Activated T-cell treated with anti-CD3 and anti-CD28 coated beads, Interleukin-2, amount 50 U/mL, for 4 hours (primary cell): ENCODE data around the gene SUMF1. TPM values are rescaled to one million over a fixed set of nuclear protein-coding genes. Genes with fewer than 3 reads are reported as not detected.

Source experiments
- ATAC-seq, 2 donors: fragments of 200-7000 bp; cut with Tn5 transposase; one replicate each; pipeline ENCODE4 v1.10.0; 2021
- DNase-seq: peaks from one replicate; pipeline ENCODE4 v3.0.0-alpha.2; 2020
- H3K27me3 Mint-ChIP-seq: one replicate; pipeline ENCODE4 v1.8.0; 2021; ENCODE audit warnings: low read depth, mixed read lengths
- H3K36me3 Mint-ChIP-seq: one replicate; pipeline ENCODE4 v1.8.0; 2022; ENCODE audit warnings: mixed read lengths; ENCODE audit not compliant: insufficient read depth
- H3K4me1 Mint-ChIP-seq: one replicate; pipeline ENCODE4 v1.8.0; 2021; ENCODE audit warnings: low read depth, mixed read lengths
- H3K4me3 Mint-ChIP-seq: one replicate; pipeline ENCODE4 v1.8.0; 2021; ENCODE audit warnings: mild to moderate bottlenecking, moderate library complexity, mixed read lengths
- H3K9me3 Mint-ChIP-seq: one replicate; pipeline ENCODE4 v1.8.0; 2021; ENCODE audit warnings: mixed read lengths
- total RNA-seq, 3 donors: library from RNA; stranded (reverse); gene quantifications; one replicate each; pipeline ENCODE4 v1.2.1, GENCODE V29; 2021

Gene SUMF1
- total RNA-seq, 3 donors from 2014 or later, result 7.5 to 10.4 (median 9.4) TPM

DNA sequence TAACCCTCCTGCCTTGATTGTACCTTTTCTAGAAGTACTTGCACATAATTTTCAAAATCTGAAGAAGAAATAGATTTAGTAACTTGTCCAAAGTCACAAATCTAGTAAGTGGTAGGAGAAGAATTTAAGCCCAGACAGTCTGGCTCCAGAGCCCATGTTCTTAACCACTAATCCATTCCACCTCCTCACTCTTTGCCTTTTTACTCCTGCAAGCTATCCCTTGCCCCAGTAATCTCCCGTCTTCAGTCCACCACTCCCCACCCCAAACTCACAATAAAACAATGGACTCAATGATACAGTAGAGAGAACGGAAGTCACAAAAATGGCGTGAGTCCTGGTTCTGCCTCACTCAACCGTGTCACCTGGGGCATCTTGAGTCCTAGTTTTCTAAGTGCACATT lies 115.2 kb downstream of the SUMF1 start:
- no peaks in the 10 kb centered on the region for H3K9me3 Mint-ChIP-seq
- no peaks in the 10 kb centered on the region for H3K36me3 Mint-ChIP-seq
- ATAC-seq (peak in 1 of 2 donors; percentile 2), DNase-seq (no peak)
- H3K27me3 Mint-ChIP-seq, result no peaks in the 10 kb centered on the region
- peak overlapping the region; percentile 72 for H3K4me3 Mint-ChIP-seq
- H3K4me1 Mint-ChIP-seq, result peaks cover 25% of the 10 kb centered on the region

DNA sequence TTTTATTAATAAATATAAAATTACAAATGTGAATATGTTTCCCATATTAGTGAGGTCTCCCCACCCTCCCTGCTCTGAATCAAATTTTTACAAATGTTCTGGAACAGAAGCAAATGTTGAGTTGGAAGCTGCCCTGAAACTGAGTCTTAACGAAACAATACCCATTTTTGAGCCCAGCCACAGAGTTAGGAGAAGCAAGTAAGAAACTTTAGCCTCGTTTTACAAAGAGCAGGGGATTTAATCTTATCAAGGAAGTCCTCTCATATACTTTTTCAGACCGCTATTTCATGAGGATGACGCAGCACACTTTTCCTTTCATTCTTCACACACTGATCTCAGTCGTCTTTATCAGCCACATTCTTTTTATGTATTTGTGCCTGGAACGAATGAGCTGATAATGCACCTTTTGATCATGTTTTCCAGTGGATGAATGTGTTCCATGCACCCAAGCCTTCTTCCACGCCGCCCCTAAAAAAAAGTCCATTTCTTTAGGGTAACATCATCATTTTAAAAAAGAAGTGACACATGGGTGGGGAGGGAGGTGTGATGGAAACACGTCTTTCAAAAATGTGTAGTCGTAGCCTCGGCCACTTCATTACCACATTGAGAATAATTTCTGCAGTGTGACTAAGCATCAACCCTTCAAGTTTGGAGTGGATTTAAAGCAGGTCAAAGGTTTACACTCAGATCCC lies 115.8 kb downstream of the SUMF1 start:
- ATAC-seq (peak; percentile 90 to 92), DNase-seq (peak; percentile 9)
- Mint-ChIP-seq H3K27me3 (no peaks in the 10 kb centered on the region), H3K4me3 (peak overlapping the region; percentile 72), H3K36me3 (no peaks in the 10 kb centered on the region), H3K9me3 (no peaks in the 10 kb centered on the region), H3K4me1 (peaks cover 25% of the 10 kb centered on the region)

- Mint-ChIP-seq H3K36me3 (no peaks in the 10 kb centered on the region), H3K4me1 (peaks cover 25% of the 10 kb centered on the region)
These were observed 116.3 kb downstream of the SUMF1 start for GRCh38 chr3:4350789-4351163.

GRCh38 chr3:4343258-4343657 lies 123.8 kb downstream of the SUMF1 start:
- H3K9me3 Mint-ChIP-seq, result no peaks in the 10 kb centered on the region
- H3K27me3 Mint-ChIP-seq, result no peaks in the 10 kb centered on the region
- H3K4me3 Mint-ChIP-seq, result no peak overlapping the region
- H3K36me3 Mint-ChIP-seq, result peaks cover 11% of the 10 kb centered on the region
- ATAC-seq, result no peak
- H3K4me1 Mint-ChIP-seq, result no peaks in the 10 kb centered on the region
- DNase-seq, result no peak

More at GRCh38 chr3:4350789-4351163, 116.3 kb downstream of the SUMF1 start:
- ATAC-seq, result peak; percentile 38 to 44
- H3K4me3 Mint-ChIP-seq, result peak overlapping the region; percentile 62
- DNase-seq, result peak; percentile 34
- no peaks in the 10 kb centered on the region for H3K27me3 Mint-ChIP-seq
- no peaks in the 10 kb centered on the region for H3K9me3 Mint-ChIP-seq

DNA sequence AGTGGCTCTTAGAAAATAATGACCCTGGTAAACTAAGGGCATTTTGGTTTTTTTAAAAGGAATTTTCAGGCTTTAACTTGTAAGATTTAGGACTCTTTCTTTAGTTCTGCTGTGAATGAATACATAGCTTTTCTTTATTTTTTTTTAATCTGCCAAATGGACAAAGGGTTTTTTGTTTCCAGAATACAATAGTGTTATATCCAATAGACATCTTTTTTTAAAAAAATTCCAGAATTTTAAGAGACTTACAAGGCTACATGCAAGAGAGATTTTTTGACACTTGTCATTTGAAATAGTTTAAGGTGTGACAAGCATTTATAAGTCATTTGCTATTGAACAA lies 125.8 kb downstream of the SUMF1 start:
- H3K27me3 Mint-ChIP-seq, result no peaks in the 10 kb centered on the region
- H3K36me3 Mint-ChIP-seq, result peaks cover 12% of the 10 kb centered on the region
- no peaks in the 10 kb centered on the region for H3K9me3 Mint-ChIP-seq
- ATAC-seq, result no peak
- H3K4me1 Mint-ChIP-seq, result no peaks in the 10 kb centered on the region
- no peak overlapping the region for H3K4me3 Mint-ChIP-seq
- DNase-seq, result no peak

DNA sequence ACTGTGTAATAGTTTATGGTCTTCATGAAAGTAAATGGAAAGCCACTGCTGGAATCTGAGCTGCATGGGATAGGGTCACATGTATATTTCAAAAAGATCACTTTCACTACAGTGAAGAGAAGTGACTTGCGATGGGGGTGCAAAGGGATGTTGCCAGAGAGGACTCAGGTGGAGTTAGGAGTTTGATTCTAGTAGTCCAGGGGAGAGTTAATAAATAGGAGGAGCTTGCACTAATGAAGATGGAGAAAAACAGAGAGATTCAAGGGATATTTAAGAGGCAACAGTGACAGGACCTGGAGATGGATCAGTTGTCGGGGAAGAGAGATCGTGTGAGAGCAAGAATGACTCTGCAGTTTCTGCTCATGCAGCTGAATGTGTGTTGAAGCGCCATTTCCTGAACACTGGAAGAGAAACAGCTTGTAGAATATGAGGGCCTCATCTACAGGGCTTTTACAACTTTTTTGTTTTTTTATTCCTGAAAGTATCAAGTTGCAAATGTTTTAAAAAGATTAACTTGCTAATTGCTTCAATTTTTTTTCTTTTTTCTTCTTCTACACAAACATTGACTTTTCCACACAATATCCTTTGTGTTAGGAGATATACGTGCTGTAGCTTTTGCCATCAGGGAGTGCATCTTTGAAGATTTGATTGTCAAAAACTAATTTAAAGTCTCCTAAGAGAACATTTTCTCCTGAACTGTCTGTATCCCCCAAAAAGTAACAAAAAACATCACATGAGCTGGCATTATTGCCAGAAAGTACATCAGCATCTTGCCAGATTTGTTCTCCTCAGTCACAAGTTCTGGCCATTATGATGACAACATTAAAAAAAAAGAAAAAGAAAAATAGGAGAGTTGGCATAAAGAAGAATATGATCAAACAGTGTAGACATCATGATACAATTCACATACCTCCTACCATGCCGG lies 126.4 kb downstream of the SUMF1 start:
- Mint-ChIP-seq H3K4me1 (no peaks in the 10 kb centered on the region), H3K9me3 (no peaks in the 10 kb centered on the region), H3K27me3 (no peaks in the 10 kb centered on the region), H3K36me3 (peaks cover 12% of the 10 kb centered on the region), H3K4me3 (no peak overlapping the region)
- ATAC-seq (no peak), DNase-seq (no peak)

- Mint-ChIP-seq H3K27me3 (no peaks in the 10 kb centered on the region), H3K9me3 (no peaks in the 10 kb centered on the region), H3K4me3 (no peak overlapping the region), H3K36me3 (peaks cover 12% of the 10 kb centered on the region), H3K4me1 (no peaks in the 10 kb centered on the region)
- no peak for ATAC-seq
- no peak for DNase-seq
These were observed 127.0 kb downstream of the SUMF1 start for GRCh38 chr3:4340077-4340410.

DNA sequence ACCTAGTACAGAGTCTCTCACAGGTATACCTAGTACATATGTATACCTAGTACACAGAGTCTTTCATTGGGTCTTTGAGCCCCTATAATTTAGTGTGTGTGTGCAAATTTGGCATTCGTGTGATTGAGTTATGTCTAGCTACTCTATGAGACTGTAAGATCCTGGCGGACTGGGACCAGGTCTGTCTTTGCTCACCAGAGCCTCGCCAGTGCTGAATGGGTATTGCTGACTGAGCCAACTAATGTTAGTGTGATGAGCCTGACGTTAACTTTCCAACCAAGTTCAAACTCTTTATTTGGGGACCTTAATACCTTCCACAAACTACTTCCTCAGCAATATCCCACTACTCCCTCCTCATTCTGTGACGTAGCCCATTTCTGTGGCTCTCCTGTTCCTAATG lies 128.3 kb downstream of the SUMF1 start:
- Mint-ChIP-seq H3K9me3 (no peaks in the 10 kb centered on the region), H3K27me3 (no peaks in the 10 kb centered on the region), H3K4me3 (no peak overlapping the region), H3K4me1 (no peaks in the 10 kb centered on the region), H3K36me3 (peaks cover 8% of the 10 kb centered on the region)
- ATAC-seq (no peak), DNase-seq (no peak)

DNA sequence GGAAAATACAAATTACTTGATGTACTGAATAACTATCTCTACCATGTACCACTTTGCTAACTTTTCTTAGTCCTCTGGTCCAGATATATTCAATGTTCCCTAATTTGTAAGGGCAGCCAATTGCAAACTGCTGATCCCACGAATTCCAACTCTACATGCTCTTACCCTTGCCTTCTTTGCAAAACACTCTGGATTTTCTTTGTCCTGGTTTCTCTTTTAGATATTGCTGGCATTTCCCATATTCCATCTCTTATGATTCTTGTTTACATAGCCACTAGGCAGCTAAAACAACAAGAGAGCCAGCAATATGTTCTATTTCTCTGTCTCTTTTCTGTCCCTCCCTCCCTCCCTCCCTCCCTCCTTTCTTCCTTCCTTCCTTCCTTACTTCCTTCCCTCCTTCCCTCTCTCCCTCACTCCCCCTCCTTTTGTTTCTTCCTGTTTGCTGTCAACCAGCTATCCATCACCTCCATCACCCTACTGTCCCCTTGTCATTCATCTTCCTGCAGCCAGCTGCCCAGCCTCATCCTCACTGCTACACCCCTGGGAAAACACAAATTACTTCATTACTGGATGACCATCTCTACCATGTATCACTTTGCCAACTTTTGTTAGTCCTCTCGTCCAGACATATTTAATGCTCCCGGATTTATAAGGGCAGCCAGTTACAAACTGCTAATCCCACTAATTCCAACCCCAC lies 130.1 kb downstream of the SUMF1 start:
- no peak for ATAC-seq
- Mint-ChIP-seq H3K9me3 (no peaks in the 10 kb centered on the region), H3K27me3 (no peaks in the 10 kb centered on the region), H3K4me3 (no peak overlapping the region), H3K36me3 (peaks cover 8% of the 10 kb centered on the region), H3K4me1 (no peaks in the 10 kb centered on the region)
- no peak for DNase-seq

- no peaks in the 10 kb centered on the region for H3K9me3 Mint-ChIP-seq
- no peaks in the 10 kb centered on the region for H3K27me3 Mint-ChIP-seq
- no peak overlapping the region for H3K4me3 Mint-ChIP-seq
- peaks cover 8% of the 10 kb centered on the region for H3K36me3 Mint-ChIP-seq
- DNase-seq (no peak), ATAC-seq (no peak)
- no peaks in the 10 kb centered on the region for H3K4me1 Mint-ChIP-seq
These were observed 131.1 kb downstream of the SUMF1 start for GRCh38 chr3:4335840-4336562.

GRCh38 chr3:4334548-4334947 lies 132.5 kb downstream of the SUMF1 start:
- ATAC-seq (no peak), DNase-seq (no peak)
- Mint-ChIP-seq H3K4me3 (no peak overlapping the region), H3K4me1 (no peaks in the 10 kb centered on the region), H3K9me3 (peaks cover 8% of the 10 kb centered on the region), H3K27me3 (no peaks in the 10 kb centered on the region), H3K36me3 (peaks cover 9% of the 10 kb centered on the region)

DNA sequence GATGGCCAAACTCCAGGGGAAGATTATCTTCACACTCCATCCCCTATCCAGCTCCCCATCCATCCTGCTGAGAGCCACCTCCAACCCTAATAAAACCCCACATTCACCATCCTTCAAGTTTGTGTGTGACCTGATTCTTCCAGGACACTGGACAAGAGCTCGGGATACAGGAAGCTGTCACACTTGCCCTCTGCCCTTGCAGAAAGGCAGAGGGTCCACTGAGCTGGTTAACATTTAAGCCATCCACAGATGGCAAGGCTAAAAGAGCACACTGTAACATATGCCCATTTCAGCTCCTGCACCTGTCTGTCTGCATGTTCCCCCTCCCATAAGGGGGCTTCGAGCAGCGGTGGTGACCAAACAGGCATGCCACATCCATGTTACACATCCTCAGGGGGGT lies 134.1 kb downstream of the SUMF1 start:
- ATAC-seq (no peak), DNase-seq (no peak)
- H3K4me1 Mint-ChIP-seq, result no peaks in the 10 kb centered on the region
- H3K36me3 Mint-ChIP-seq, result peaks cover 11% of the 10 kb centered on the region
- no peaks in the 10 kb centered on the region for H3K27me3 Mint-ChIP-seq
- no peak overlapping the region for H3K4me3 Mint-ChIP-seq
- peaks cover 13% of the 10 kb centered on the region for H3K9me3 Mint-ChIP-seq

GRCh38 chr3:4332574-4332973 lies 134.5 kb downstream of the SUMF1 start:
- DNase-seq (no peak), ATAC-seq (no peak)
- H3K4me3 Mint-ChIP-seq, result no peak overlapping the region
- peaks cover 13% of the 10 kb centered on the region for H3K9me3 Mint-ChIP-seq
- H3K36me3 Mint-ChIP-seq, result peaks cover 11% of the 10 kb centered on the region
- H3K4me1 Mint-ChIP-seq, result no peaks in the 10 kb centered on the region
- H3K27me3 Mint-ChIP-seq, result no peaks in the 10 kb centered on the region

- H3K36me3 Mint-ChIP-seq, result peaks cover 11% of the 10 kb centered on the region
- no peaks in the 10 kb centered on the region for H3K4me1 Mint-ChIP-seq
- H3K27me3 Mint-ChIP-seq, result no peaks in the 10 kb centered on the region
- peaks cover 16% of the 10 kb centered on the region for H3K9me3 Mint-ChIP-seq
- no peak overlapping the region for H3K4me3 Mint-ChIP-seq
- no peak for ATAC-seq
- no peak for DNase-seq
These were observed 135.0 kb downstream of the SUMF1 start for GRCh38 chr3:4332111-4332510.
